ENCODE data around the gene COA8. TPM values are rescaled to one million over a fixed set of nuclear protein-coding genes. Genes with fewer than 3 reads are reported as not detected.

The COA8 gene
- total RNA-seq, 1 donor from 2014 or later: 42.0 TPM

GRCh38 chr14:103627073-103628025 is 64.6 kb downstream of the COA8 start:
- Mint-ChIP-seq H3K36me3 (ENCODE audit: unreplicated experiment) (no peaks in the 10 kb centered on the region), H3K4me3 (ENCODE audit: unreplicated experiment) (peak overlapping the region; percentile 14), H3K9me3 (ENCODE audit: unreplicated experiment) (no peaks in the 10 kb centered on the region), H3K4me1 (ENCODE audit: unreplicated experiment) (peaks cover 37% of the 10 kb centered on the region), H3K27ac (ENCODE audit: unreplicated experiment) (peak overlapping the region; percentile 98), H3K27me3 (ENCODE audit: unreplicated experiment) (no peaks in the 10 kb centered on the region)
- no peak for TF ChIP-seq CTCF (IDR thresholded peaks at IDR 0.05)
- DNase-seq (ENCODE audit: extremely low spot score, unreplicated experiment): no peak

- H3K4me3 Mint-ChIP-seq (ENCODE audit: unreplicated experiment): peak overlapping the region; percentile 86
- DNase-seq (ENCODE audit: extremely low spot score, unreplicated experiment): peak; percentile 88
- H3K4me1 Mint-ChIP-seq (ENCODE audit: unreplicated experiment): peaks cover 41% of the 10 kb centered on the region
- no peaks in the 10 kb centered on the region for H3K9me3 Mint-ChIP-seq (ENCODE audit: unreplicated experiment)
- H3K27ac Mint-ChIP-seq (ENCODE audit: unreplicated experiment): peak overlapping the region; percentile 98
- no peaks in the 10 kb centered on the region for H3K36me3 Mint-ChIP-seq (ENCODE audit: unreplicated experiment)
- no peak for TF ChIP-seq CTCF (IDR thresholded peaks at IDR 0.05)
- no peaks in the 10 kb centered on the region for H3K27me3 Mint-ChIP-seq (ENCODE audit: unreplicated experiment)
Observed at GRCh38 chr14:103628221-103628683, 65.5 kb downstream of the COA8 start.

DNA sequence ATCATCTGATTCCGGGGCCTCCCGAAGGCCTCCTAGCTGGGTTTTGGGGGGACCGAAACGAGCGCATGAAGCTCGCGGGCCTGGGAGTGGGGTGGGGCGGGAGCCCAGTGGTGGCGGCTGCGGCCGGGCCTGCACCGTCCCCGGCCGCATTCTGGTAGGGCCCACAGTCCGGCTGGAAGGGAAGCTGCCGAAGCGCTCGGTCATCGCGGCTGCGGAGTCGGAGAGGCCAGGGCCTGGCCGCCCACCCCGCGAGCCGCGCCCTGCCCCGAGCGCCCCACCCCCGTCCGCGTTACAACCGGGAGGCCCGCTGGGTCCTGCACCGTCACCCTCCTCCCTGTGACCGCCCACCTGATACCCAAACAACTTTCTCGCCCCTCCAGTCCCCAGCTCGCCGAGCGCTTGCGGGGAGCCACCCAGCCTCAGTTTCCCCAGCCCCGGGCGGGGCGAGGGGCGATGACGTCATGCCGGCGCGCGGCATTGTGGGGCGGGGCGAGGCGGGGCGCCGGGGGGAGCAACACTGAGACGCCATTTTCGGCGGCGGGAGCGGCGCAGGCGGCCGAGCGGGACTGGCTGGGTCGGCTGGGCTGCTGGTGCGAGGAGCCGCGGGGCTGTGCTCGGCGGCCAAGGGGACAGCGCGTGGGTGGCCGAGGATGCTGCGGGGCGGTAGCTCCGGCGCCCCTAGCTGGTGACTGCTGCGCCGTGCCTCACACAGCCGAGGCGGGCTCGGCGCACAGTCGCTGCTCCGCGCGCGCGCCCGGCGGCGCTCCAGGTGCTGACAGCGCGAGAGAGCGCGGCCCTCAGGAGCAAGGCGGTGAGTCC is 66.1 kb downstream of the COA8 start, which contains the start of gene KLC1:
Gene KLC1, plus strand, starts transcription at position 528 of the 819 bp plus-strand sequence. CDS start 25,354 bp downstream, outside the sequence.
- peak; percentile 94 for DNase-seq (ENCODE audit: extremely low spot score, unreplicated experiment)
- no peaks in the 10 kb centered on the region for H3K27me3 Mint-ChIP-seq (ENCODE audit: unreplicated experiment)

GRCh38 chr14:103629503-103630121 is 66.9 kb downstream of the COA8 start:
- peak; percentile 85 for DNase-seq (ENCODE audit: extremely low spot score, unreplicated experiment)
- peak overlapping the region; percentile 87 for H3K27ac Mint-ChIP-seq (ENCODE audit: unreplicated experiment)
- no peak for TF ChIP-seq CTCF (IDR thresholded peaks at IDR 0.05)
- H3K36me3 Mint-ChIP-seq (ENCODE audit: unreplicated experiment): no peaks in the 10 kb centered on the region
- no peaks in the 10 kb centered on the region for H3K9me3 Mint-ChIP-seq (ENCODE audit: unreplicated experiment)
- no peaks in the 10 kb centered on the region for H3K27me3 Mint-ChIP-seq (ENCODE audit: unreplicated experiment)
- H3K4me1 Mint-ChIP-seq (ENCODE audit: unreplicated experiment): peaks cover 46% of the 10 kb centered on the region
- peak overlapping the region; percentile 86 for H3K4me3 Mint-ChIP-seq (ENCODE audit: unreplicated experiment)

More for the DNA sequence above, 66.1 kb downstream of the COA8 start, which contains the start of gene KLC1:
- Mint-ChIP-seq H3K36me3 (ENCODE audit: unreplicated experiment) (no peaks in the 10 kb centered on the region), H3K4me3 (ENCODE audit: unreplicated experiment) (peak within 1 kb of the TSS; percentile 86), H3K9me3 (ENCODE audit: unreplicated experiment) (no peaks in the 10 kb centered on the region), H3K27ac (ENCODE audit: unreplicated experiment) (peak within 1 kb of the TSS; percentile 98), H3K4me1 (ENCODE audit: unreplicated experiment) (peaks cover 45% of the 10 kb centered on the region)
- no peak for TF ChIP-seq CTCF (IDR thresholded peaks at IDR 0.05)

All from osteocyte (in vitro differentiated cells).